HCEC 1CT (cell line): ENCODE measurements around the gene AXL.
A peak's percentile ranks its signal among the peaks of the same experiment; 100 is the strongest.
"Not testable (repeated sequence)": the region's sequence is repeated elsewhere in the genome, so short reads cannot be mapped to it uniquely, and the experiment has no call there.

Experiments used
- DNase-seq: peaks from one replicate; pipeline ENCODE4 v3.0.0-alpha.2; 2017

The AXL gene

DNA sequence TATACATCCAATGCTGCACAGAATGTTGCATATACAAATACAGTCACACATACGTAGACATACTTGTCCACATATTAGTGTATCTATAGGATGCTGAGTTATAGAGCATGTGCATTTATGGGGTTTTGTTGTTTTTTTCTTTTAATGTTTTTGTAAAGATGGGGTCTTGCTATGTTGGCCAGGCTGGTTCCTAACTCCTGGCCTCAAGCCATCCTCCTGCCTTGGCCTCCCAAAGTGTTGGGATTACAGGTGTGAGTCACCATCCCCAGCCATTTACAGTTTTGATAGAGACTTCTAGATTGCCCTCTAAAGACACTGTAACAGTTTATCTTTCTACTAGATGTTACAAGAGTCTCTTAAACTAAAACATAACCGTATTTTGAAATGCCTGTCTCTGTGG lies 59.5 kb downstream of the AXL start:
- DNase-seq, result no peak

GRCh38 chr19:41288673-41289530 lies 69.9 kb downstream of the AXL start:
- DNase-seq, result no peak

- DNase-seq, result not testable (repeated sequence)
Measured at GRCh38 chr19:41289814-41290213, 70.8 kb downstream of the AXL start.

- no peak for DNase-seq
Measured at GRCh38 chr19:41294393-41294792, 75.4 kb downstream of the AXL start.

DNA sequence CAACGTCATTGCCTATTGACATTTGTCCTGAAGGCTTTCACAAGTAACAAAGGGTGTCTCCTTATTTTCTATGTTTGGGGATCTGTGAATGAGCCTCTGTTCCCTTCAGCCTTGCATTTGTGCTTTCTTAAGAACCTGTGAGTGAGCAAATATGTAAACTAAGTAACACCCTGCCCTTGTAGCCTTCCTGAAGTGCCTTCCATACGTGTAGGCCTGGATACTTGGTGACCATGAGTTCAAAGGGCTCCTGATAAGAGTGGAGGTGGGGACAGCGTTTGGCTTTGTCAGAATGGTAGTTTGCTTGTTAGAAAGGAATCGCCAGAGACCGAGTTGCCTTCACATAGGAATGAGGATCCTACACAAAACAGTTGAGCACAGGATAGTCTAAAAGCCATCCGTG lies 76.5 kb downstream of the AXL start:
- no peak for DNase-seq

DNA sequence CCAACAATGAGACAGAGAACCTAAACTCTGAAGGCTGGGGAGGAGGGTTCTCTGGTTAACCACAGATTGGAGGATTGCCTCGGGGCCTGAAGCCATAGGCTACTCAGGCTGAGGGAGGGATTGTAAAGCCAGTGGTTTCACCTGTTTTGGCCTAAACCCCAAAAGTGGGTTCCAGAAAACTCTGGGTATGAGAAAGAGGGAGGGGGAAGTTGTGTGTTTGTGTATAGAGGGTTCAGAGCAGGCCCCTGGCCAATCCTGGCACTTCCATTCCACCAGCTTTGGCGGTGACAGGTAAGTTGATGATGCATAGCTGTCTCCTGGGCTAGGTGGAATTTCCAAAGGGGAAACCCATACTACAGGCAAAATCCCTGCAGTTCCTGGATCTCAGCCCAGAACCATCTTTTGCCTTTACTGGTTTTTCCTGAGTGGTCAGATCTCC lies 77.4 kb downstream of the AXL start:
- DNase-seq, result no peak

GRCh38 chr19:41297628-41298347 lies 78.8 kb downstream of the AXL start:
- DNase-seq, result no peak

DNA sequence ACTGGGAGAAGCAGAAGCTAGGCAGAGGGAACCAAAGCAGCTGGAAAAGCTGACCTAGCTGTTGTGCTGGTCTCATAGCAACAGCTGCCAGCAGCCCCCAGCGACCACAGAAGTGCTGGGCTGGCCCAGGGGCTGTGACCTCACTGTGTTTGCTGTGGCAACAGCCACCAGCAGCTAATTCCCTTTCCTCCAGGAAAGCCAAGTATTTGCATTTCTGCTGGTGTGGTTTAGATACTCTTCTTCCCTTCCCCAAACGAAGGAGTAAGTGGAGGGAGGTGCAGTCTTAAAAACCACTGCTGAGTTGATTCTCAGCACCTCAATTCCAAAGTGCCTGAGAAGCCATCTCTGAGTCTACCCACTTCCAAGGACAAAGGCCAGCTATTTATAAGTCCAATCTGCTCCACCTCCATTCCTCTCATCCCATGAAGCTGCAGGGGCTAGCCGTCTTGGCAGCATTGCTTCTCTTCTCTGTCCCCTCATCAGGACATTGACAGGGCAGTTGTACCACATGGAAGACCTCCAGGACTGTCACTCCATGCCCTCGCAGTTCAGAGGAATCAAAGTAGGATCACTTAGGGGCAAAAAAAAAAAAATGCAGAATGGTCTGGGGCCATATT lies 79.4 kb downstream of the AXL start:
- peak; percentile 39 for DNase-seq

DNA sequence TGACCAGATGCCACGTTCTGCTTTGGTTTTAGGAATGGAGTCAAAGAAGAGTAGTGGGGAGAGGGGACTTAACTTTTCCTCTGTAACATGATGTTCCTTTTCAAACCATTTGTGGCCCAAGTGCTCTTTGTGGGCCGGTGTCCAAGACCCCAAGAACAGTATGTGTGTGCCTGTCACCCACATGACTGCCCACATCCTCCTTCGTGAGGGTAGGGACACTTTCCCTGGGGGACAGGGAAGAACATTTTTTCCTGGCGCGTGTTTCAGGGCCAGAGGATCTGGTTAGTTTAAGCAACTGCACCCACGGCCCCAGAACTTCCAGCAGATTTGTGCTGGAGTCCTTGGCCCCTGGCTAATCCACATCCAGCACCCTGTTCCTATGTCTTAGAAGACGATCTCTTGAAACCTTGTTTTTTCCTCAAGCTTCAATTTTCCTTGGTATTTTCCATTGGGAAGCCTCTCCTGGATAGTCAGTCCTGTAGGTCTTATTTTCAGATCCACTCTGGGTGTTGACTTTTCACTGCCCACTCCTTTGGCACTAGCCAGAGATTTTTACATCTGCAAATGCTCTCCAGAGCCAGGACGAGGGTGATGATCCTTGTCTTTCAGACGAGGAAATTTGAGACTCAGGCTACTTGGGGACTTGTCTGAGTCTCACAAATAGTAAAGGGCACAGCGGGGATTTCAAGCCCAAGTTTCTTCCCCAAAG lies 80.2 kb downstream of the AXL start:
- DNase-seq, result no peak

GRCh38 chr19:41299755-41300089 lies 80.7 kb downstream of the AXL start:
- DNase-seq, result peak; percentile 73

DNA sequence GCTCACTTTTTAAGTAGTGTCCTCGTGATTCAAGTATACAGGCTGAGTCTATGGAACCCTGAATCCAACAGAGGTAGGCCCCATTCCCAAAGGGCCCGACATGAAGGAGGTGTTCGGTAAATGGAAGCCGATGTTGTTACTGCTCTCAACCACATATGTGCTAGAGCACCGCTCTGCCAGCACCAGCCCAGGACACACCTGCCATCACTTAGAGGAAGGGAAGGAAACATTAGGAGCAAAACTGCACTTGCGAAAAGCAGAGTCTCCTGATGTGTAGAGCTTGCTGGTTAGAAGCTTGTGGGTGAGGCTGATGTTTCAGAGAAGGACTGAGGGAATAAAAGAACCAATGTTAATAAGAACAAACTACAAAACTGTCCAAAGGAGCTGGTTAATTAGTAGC lies 81.5 kb downstream of the AXL start:
- DNase-seq, result no peak

DNA sequence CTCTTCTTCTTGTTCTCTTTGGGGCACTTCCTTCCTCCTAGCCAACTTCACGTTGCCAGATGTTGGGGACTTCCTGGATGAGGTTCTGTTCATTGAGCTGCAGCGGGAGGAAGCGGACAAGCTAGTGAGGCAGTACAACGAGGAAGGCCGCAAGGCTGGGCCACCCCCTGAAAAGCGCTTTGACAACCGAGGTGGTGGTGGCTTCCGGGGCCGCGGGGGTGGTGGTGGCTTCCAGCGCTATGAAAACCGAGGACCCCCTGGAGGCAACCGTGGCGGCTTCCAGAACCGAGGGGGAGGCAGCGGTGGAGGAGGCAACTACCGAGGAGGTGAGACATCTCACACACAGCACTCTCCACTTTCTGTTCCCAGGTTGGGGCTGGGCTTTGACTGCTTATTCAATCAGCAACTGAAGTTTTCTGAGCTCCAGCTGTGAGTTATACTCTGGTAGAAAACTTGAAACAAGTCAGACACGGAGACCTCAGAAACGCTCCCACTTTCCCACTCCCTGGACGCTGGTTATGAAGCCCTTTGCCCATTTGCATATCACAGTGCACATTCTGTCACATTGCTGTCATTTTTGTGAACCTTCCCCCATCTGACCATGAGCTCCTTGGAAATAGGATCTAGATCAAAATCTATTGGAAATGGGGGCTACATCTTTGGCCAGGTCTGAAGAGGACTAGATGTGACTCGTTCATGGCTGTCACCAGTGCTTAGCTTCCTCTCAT lies 83.8 kb downstream of the AXL start:
- DNase-seq, result no peak

- DNase-seq, result no peak
Measured at GRCh38 chr19:41303954-41304353, 84.9 kb downstream of the AXL start.

DNA sequence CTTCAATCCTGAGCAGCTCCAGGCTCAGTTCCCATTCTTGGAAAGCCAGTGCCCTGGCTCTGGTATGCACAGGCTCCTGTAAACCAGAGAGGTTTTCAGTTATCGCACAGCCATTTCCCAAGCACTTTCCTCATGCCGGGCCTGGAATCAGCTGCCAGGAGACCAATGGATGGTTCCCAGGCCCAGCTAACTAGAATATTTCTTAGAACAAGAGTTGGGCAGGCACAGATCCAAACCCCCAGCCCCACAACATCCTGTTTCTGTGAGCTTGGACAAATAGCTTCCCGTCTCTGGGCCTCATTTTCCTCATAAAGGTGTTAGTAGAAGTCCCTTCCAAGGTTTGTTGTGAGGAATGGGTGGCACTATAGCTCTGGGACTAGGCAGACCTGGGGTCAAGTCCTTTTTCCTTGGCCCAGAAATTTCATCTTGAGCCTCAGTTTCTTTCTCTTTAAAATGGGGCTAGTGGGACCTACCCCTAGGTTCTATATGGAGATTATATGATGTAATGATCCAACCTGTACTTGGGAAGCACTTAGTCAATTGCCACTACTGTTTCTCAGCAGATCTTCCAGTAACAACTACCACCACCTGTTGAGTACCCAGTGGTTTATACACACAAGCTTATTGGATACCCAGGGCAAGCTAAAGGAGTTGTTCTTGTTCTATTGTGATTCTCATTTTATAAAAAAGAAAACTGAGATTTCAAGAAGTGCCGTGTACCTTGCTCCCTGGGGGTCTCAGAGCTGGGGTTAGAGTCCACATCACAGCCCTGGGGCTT lies 85.9 kb downstream of the AXL start:
- no peak for DNase-seq

- DNase-seq, result no peak
Measured at GRCh38 chr19:41305927-41306793, 87.1 kb downstream of the AXL start.

DNA sequence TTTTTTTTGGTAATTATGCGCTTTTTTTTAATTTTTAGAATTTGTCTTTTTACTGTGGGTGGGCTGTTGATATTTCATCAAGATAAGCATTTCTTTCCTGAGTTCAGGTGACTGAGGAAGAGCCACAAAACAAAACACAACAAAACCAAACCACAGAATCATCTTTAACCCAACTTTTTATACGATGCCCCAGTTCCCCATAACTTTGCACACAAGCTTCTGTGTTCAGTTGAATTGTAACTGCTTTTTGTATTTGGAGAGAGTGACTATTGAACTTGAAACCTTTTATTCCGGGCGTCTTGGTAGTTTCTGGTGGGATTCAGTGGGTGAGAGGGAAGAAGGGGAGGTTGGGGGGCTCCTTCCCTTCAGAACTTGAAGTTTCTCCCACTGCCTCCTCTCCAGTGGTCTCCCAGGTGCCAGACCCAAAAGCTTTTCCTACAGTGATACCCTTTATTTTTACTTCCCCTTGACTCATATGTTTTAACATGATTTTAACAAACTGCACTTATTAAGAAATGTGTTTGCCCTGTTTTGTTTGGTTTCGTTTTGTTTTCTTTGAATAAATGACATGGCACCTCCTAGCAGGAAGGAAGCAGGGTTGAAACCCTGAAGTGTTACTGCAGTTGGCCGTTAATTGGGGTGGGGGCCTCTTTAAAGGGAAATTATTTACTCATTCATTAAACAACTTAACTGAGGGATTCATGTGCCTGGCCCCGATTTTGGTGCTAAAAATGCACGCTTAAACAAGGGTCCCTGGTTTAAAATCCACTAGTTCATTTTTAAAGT lies 88.3 kb downstream of the AXL start:
- DNase-seq, result no peak

DNA sequence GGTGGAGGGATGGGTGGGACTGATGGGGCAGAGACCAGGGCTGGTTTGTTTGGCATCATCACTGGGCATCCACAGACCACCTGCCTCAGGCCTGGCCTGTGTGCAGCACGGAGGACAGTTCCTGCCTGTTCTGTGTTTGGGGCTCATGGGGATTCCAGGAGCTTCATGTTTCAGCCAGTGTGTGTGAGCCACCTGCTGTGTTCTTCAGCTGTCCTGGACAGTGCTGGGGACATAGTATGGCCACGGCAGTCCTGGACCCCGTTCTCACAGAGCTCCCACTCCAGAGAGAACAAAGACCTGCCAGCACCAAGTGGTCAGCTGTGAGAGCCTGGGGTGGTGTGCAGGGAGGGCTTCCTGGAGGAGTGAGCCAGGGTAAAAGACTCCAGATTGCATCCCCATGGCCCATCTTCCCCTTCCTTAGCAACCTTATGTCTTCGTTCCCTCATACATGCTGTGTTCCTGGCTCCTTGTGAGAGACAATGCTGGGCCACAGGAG lies 89.0 kb downstream of the AXL start:
- DNase-seq, result no peak

- peak; percentile 72 for DNase-seq
Measured at GRCh38 chr19:41308450-41309179, 89.6 kb downstream of the AXL start.
